ENCODE data around the gene TRIM24. TPM values are rescaled to one million over a fixed set of nuclear protein-coding genes. Genes with fewer than 3 reads are reported as not detected.

Gene TRIM24
- total RNA-seq, 2 experiments from 2014 or later = 14.1 to 16.0 TPM

GRCh38 chr7:138595454-138595853 is 135.4 kb downstream of the TRIM24 start:
- intact Hi-C loops (cut with DNase I, micrococcal nuclease) = no loop called here
- H3K9me3 ChIP-seq (ENCODE audit: control insufficient read depth in 1 of 2, insufficient read depth in 1 of 2, low read length in 2 of 2) = no peaks in the 10 kb centered on the region
- no peaks in the 10 kb centered on the region for H3K4me1 ChIP-seq (ENCODE audit: insufficient read depth, low read length)
- no peaks in the 10 kb centered on the region for H3K27me3 Mint-ChIP-seq
- H3K36me3 ChIP-seq (ENCODE audit: insufficient read depth, low read length) = no peaks in the 10 kb centered on the region
- no peaks in the 10 kb centered on the region for H3K27me3 ChIP-seq (ENCODE audit: control insufficient read depth in 1 of 2, insufficient read depth in 2 of 2, low read length in 2 of 2)
- ChIA-PET POLR2A (no interaction called here), CTCF (no interaction called here)
- no peak overlapping the region for H3K27ac ChIP-seq (ENCODE audit: low read depth in 1 of 2, low read length in 2 of 2)
- no peak for DNase-seq
- H3K9me3 Mint-ChIP-seq = no peaks in the 10 kb centered on the region
- no peak for ATAC-seq (ENCODE audit: poor library complexity)
- no peaks in the 10 kb centered on the region for H3K36me3 Mint-ChIP-seq (ENCODE audit: low read depth)
- TF ChIP-seq CTCF (IDR thresholded peaks at IDR 0.05) = no peak
- H3K4me3 ChIP-seq (ENCODE audit: low read length) = no peak overlapping the region
- no peak overlapping the region for H3K4me3 Mint-ChIP-seq
- no peak overlapping the region for H3K27ac Mint-ChIP-seq
- no peaks in the 10 kb centered on the region for H3K4me1 Mint-ChIP-seq (ENCODE audit: low read depth)

- ATAC-seq (ENCODE audit: poor library complexity) = no peak
- Histone ChIP-seq H3K27ac (ENCODE audit: low read depth in 1 of 2, low read length in 2 of 2) (no peak overlapping the region), H3K4me1 (ENCODE audit: insufficient read depth, low read length) (no peaks in the 10 kb centered on the region), H3K27me3 (ENCODE audit: control insufficient read depth in 1 of 2, insufficient read depth in 2 of 2, low read length in 2 of 2) (no peaks in the 10 kb centered on the region), H3K9me3 (ENCODE audit: control insufficient read depth in 1 of 2, insufficient read depth in 1 of 2, low read length in 2 of 2) (no peaks in the 10 kb centered on the region), H3K36me3 (ENCODE audit: insufficient read depth, low read length) (no peaks in the 10 kb centered on the region), H3K4me3 (ENCODE audit: low read length) (no peak overlapping the region)
- POLR2A ChIA-PET = no interaction called here
- CTCF ChIA-PET = no interaction called here
- intact Hi-C loops (cut with DNase I, micrococcal nuclease) = no loop called here
- no peak for TF ChIP-seq CTCF (IDR thresholded peaks at IDR 0.05)
- Mint-ChIP-seq H3K9me3 (no peaks in the 10 kb centered on the region), H3K27me3 (no peaks in the 10 kb centered on the region), H3K4me1 (ENCODE audit: low read depth) (peaks cover 2% of the 10 kb centered on the region), H3K36me3 (ENCODE audit: low read depth) (no peaks in the 10 kb centered on the region), H3K4me3 (no peak overlapping the region), H3K27ac (no peak overlapping the region)
- no peak for DNase-seq
These were observed 142.4 kb downstream of the TRIM24 start for GRCh38 chr7:138602451-138602850.

- Histone ChIP-seq H3K4me3 (ENCODE audit: low read length) (no peak overlapping the region), H3K27ac (ENCODE audit: low read depth in 1 of 2, low read length in 2 of 2) (no peak overlapping the region), H3K4me1 (ENCODE audit: insufficient read depth, low read length) (no peaks in the 10 kb centered on the region), H3K36me3 (ENCODE audit: insufficient read depth, low read length) (no peaks in the 10 kb centered on the region), H3K9me3 (ENCODE audit: control insufficient read depth in 1 of 2, insufficient read depth in 1 of 2, low read length in 2 of 2) (no peaks in the 10 kb centered on the region), H3K27me3 (ENCODE audit: control insufficient read depth in 1 of 2, insufficient read depth in 2 of 2, low read length in 2 of 2) (no peaks in the 10 kb centered on the region)
- DNase-seq = no peak
- no peaks in the 10 kb centered on the region for H3K9me3 Mint-ChIP-seq
- H3K4me3 Mint-ChIP-seq = no peak overlapping the region
- H3K4me1 Mint-ChIP-seq (ENCODE audit: low read depth) = peaks cover 14% of the 10 kb centered on the region
- no peaks in the 10 kb centered on the region for H3K27me3 Mint-ChIP-seq
- intact Hi-C loops (cut with DNase I, micrococcal nuclease) = no loop called here
- ChIA-PET CTCF (interaction anchor here (0.5 to 0.7 kb wide), 2 partner anchors 112 to 561 kb away, joined by 3 to 5 read pairs; no protein-coding TSS in a partner anchor), POLR2A (no interaction called here)
- no peaks in the 10 kb centered on the region for H3K36me3 Mint-ChIP-seq (ENCODE audit: low read depth)
- H3K27ac Mint-ChIP-seq = no peak overlapping the region
- no peak for ATAC-seq (ENCODE audit: poor library complexity)
- no peak for TF ChIP-seq CTCF (IDR thresholded peaks at IDR 0.05)
These were observed 143.7 kb downstream of the TRIM24 start for GRCh38 chr7:138603549-138604318.
